Measurements from ENCODE around the gene POLK. TPM values are rescaled to one million over a fixed set of nuclear protein-coding genes. Genes with fewer than 3 reads are reported as not detected.

The POLK gene
- total and polyA plus RNA-seq, 2 of the 13 experiments (the other 11 are each of a cell fraction or from before 2014, with no cell fraction given): 8.6 to 11.7 TPM

DNA sequence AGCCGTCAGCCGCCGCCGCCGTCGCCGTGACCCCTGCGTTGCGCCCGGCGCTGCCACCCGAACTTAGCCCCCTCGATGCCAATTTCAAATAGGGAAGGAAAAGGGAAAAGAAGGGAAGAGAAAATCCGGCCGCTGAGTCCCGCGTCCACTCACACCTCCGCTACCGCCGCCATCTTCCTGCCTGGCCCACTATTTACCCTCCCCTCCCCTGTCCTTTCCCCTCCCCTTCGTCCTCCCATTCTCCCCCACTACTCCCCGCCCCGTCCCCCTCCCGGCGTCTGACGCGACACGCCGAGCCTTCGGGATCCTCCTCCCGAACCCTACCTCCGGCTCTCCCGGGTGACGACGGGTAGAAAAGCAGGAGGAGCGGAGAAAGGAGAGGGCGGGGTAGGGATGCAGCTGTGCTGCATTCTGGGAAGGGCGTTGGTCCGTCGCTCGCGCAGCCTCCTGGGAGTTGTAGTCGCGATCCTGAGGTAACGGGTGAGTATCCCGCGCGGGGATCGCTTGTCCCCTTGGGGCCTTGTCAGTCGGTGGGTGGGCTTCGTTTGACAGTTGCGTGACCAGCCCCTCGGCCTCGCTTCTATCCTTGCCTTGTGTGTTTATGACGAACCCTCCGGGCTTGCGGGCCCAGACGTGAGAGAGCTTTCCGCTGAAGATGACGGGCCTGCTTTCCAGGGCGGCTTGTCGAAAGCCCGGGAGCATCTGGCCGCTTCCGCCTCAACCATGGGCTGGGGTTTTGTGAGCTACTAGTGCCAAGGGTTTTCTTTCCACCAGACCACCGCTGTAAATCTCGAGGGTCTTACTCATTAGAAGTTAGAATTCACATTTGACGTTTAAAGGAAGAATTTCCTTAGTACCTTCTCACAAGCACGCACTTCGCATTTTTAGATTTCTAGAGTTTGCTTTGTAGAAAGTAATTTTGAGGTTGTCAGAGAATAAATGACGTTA lies at the start of gene POLK, which contains the start of gene CERT1 (continued):
- TF ChIP-seq, protein P1, sequence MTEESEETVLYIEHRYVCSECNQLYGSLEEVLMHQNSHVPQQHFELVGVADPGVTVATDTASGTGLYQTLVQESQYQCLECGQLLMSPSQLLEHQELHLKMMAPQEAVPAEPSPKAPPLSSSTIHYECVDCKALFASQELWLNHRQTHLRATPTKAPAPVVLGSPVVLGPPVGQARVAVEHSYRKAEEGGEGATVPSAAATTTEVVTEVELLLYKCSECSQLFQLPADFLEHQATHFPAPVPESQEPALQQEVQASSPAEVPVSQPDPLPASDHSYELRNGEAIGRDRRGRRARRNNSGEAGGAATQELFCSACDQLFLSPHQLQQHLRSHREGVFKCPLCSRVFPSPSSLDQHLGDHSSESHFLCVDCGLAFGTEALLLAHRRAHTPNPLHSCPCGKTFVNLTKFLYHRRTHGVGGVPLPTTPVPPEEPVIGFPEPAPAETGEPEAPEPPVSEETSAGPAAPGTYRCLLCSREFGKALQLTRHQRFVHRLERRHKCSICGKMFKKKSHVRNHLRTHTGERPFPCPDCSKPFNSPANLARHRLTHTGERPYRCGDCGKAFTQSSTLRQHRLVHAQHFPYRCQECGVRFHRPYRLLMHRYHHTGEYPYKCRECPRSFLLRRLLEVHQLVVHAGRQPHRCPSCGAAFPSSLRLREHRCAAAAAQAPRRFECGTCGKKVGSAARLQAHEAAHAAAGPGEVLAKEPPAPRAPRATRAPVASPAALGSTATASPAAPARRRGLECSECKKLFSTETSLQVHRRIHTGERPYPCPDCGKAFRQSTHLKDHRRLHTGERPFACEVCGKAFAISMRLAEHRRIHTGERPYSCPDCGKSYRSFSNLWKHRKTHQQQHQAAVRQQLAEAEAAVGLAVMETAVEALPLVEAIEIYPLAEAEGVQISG (CRISPR knock-in tag; IDR thresholded peaks at IDR 0.05): peak; percentile 82
- no peak for TF ChIP-seq EHMT2 (IDR thresholded peaks at IDR 0.05; ENCODE audit: borderline replicate concordance, low read depth, low read length)
- no peak for TF ChIP-seq JUNB (CRISPR knock-in tag; IDR thresholded peaks at IDR 0.05; ENCODE audit: borderline replicate concordance)
- TF ChIP-seq, protein P2, sequence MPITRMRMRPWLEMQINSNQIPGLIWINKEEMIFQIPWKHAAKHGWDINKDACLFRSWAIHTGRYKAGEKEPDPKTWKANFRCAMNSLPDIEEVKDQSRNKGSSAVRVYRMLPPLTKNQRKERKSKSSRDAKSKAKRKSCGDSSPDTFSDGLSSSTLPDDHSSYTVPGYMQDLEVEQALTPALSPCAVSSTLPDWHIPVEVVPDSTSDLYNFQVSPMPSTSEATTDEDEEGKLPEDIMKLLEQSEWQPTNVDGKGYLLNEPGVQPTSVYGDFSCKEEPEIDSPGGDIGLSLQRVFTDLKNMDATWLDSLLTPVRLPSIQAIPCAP (CRISPR knock-in tag; IDR thresholded peaks at IDR 0.05; ENCODE audit: low read depth): no peak
- TF ChIP-seq, protein P3, sequence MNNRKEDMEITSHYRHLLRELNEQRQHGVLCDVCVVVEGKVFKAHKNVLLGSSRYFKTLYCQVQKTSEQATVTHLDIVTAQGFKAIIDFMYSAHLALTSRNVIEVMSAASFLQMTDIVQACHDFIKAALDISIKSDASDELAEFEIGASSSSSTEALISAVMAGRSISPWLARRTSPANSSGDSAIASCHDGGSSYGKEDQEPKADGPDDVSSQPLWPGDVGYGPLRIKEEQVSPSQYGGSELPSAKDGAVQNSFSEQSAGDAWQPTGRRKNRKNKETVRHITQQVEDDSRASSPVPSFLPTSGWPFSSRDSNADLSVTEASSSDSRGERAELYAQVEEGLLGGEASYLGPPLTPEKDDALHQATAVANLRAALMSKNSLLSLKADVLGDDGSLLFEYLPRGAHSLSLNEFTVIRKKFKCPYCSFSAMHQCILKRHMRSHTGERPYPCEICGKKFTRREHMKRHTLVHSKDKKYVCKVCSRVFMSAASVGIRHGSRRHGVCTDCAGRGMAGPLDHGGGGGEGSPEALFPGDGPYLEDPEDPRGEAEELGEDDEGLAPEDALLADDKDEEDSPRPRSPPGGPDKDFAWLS (CRISPR knock-in tag; IDR thresholded peaks at IDR 0.05; ENCODE audit: borderline replicate concordance): no peak
- no peak for TF ChIP-seq ZNF296 (CRISPR knock-in tag; conservative IDR thresholded peaks at IDR 0.05)
- TF ChIP-seq ZNF331 (CRISPR knock-in tag; IDR thresholded peaks at IDR 0.05): no peak; the same call in 1 of the 2 replicates
- TF ChIP-seq HIVEP1 (CRISPR knock-in tag; IDR thresholded peaks at IDR 0.05): no peak
- TF ChIP-seq, protein P4, sequence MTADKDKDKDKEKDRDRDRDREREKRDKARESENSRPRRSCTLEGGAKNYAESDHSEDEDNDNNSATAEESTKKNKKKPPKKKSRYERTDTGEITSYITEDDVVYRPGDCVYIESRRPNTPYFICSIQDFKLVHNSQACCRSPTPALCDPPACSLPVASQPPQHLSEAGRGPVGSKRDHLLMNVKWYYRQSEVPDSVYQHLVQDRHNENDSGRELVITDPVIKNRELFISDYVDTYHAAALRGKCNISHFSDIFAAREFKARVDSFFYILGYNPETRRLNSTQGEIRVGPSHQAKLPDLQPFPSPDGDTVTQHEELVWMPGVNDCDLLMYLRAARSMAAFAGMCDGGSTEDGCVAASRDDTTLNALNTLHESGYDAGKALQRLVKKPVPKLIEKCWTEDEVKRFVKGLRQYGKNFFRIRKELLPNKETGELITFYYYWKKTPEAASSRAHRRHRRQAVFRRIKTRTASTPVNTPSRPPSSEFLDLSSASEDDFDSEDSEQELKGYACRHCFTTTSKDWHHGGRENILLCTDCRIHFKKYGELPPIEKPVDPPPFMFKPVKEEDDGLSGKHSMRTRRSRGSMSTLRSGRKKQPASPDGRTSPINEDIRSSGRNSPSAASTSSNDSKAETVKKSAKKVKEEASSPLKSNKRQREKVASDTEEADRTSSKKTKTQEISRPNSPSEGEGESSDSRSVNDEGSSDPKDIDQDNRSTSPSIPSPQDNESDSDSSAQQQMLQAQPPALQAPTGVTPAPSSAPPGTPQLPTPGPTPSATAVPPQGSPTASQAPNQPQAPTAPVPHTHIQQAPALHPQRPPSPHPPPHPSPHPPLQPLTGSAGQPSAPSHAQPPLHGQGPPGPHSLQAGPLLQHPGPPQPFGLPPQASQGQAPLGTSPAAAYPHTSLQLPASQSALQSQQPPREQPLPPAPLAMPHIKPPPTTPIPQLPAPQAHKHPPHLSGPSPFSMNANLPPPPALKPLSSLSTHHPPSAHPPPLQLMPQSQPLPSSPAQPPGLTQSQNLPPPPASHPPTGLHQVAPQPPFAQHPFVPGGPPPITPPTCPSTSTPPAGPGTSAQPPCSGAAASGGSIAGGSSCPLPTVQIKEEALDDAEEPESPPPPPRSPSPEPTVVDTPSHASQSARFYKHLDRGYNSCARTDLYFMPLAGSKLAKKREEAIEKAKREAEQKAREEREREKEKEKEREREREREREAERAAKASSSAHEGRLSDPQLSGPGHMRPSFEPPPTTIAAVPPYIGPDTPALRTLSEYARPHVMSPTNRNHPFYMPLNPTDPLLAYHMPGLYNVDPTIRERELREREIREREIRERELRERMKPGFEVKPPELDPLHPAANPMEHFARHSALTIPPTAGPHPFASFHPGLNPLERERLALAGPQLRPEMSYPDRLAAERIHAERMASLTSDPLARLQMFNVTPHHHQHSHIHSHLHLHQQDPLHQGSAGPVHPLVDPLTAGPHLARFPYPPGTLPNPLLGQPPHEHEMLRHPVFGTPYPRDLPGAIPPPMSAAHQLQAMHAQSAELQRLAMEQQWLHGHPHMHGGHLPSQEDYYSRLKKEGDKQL (CRISPR knock-in tag; IDR thresholded peaks at IDR 0.05; ENCODE audit: low read depth): no peak
- peak; percentile 86 for TF ChIP-seq KMT2B (CRISPR knock-in tag; IDR thresholded peaks at IDR 0.05)
- no peak for TF ChIP-seq TBL1XR1 (IDR thresholded peaks at IDR 0.05; ENCODE audit: borderline replicate concordance, low read length, partially characterized antibody)
- peak; percentile 16 for TF ChIP-seq JARID2 (CRISPR knock-in tag; IDR thresholded peaks at IDR 0.05; ENCODE audit: insufficient replicate concordance)
- TF ChIP-seq, protein P5, sequence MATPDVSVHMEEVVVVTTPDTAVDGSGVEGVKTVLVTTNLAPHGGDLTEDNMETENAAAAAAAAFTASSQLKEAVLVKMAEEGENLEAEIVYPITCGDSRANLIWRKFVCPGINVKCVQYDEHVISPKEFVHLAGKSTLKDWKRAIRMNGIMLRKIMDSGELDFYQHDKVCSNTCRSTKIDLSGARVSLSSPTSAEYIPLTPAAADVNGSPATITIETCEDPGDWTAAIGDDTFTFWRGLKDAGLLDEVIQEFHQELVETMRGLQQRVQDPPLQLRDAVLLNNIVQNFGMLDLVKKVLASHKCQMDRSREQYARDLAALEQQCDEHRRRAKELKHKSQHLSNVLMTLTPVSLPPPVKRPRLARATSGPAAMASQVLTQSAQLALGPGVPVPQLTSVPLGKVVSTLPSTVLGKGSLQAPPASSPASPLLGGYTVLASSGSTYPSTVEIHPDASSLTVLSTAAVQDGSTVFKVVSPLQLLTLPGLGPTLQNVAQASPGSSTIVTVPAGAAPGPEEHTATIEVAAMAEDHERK (CRISPR knock-in tag; IDR thresholded peaks at IDR 0.05; ENCODE audit: low read depth): peak; percentile 86
- TF ChIP-seq ZNF883 (CRISPR knock-in tag; IDR thresholded peaks at IDR 0.05; ENCODE audit: not compliant biosample characterization): no peak
- no peak for TF ChIP-seq RARG (CRISPR knock-in tag; IDR thresholded peaks at IDR 0.05; ENCODE audit: low read depth)
